Dedifferentiated amniotic fluid mesenchymal stem cell (primary cell): ENCODE data around the gene ACOXL.
A peak's percentile ranks its signal among the peaks of the same experiment; 100 is the strongest.

Experiments used
- DNase-seq: peaks from one replicate; pipeline ENCODE4 v3.0.0-alpha.2; 2016; ENCODE audit errors: extremely low spot score

ACOXL gene

GRCh38 chr2:110755491-110756078 lies 23.2 kb downstream of the ACOXL start:
- DNase-seq = peak; percentile 37

GRCh38 chr2:110759411-110759810 lies 27.0 kb downstream of the ACOXL start:
- DNase-seq = no peak

- DNase-seq = no peak
These were observed 32.6 kb downstream of the ACOXL start for GRCh38 chr2:110764931-110765330.

GRCh38 chr2:110766291-110766690 lies 33.9 kb downstream of the ACOXL start:
- DNase-seq = no peak

GRCh38 chr2:110768591-110768990 lies 36.2 kb downstream of the ACOXL start:
- no peak for DNase-seq

- DNase-seq = no peak
These were observed 38.1 kb downstream of the ACOXL start for GRCh38 chr2:110770404-110770958.

GRCh38 chr2:110770959-110771431 lies 38.6 kb downstream of the ACOXL start:
- DNase-seq = no peak

GRCh38 chr2:110771547-110772382 lies 39.4 kb downstream of the ACOXL start:
- DNase-seq = no peak

GRCh38 chr2:110772383-110772755 lies 40.0 kb downstream of the ACOXL start:
- DNase-seq = no peak

- no peak for DNase-seq
These were observed 41.1 kb downstream of the ACOXL start for GRCh38 chr2:110773401-110773921.

- DNase-seq = no peak
These were observed 42.3 kb downstream of the ACOXL start for GRCh38 chr2:110774701-110775100.

- DNase-seq = no peak
These were observed 45.3 kb downstream of the ACOXL start for GRCh38 chr2:110777531-110778311.

- DNase-seq = no peak
These were observed 48.1 kb downstream of the ACOXL start for GRCh38 chr2:110780461-110780860.

- DNase-seq = no peak
These were observed 51.0 kb downstream of the ACOXL start for GRCh38 chr2:110783196-110783873.

- no peak for DNase-seq
These were observed 51.8 kb downstream of the ACOXL start for GRCh38 chr2:110784047-110784631.

- no peak for DNase-seq
These were observed 53.1 kb downstream of the ACOXL start for GRCh38 chr2:110785439-110785838.

- DNase-seq = no peak
These were observed 56.6 kb downstream of the ACOXL start for GRCh38 chr2:110788976-110789375.

GRCh38 chr2:110789706-110790105 lies 57.3 kb downstream of the ACOXL start:
- DNase-seq = no peak

GRCh38 chr2:110790907-110791306 lies 58.5 kb downstream of the ACOXL start:
- DNase-seq = no peak

- DNase-seq = no peak
These were observed 59.1 kb downstream of the ACOXL start for GRCh38 chr2:110791435-110791834.

- DNase-seq = no peak
These were observed 60.7 kb downstream of the ACOXL start for GRCh38 chr2:110793034-110793433.
